ENCODE results near the gene GALNS.
"Not testable (repeated sequence)": the region's sequence is repeated elsewhere in the genome, so short reads cannot be mapped to it uniquely, and the experiment has no call there.

Gene GALNS

GRCh38 chr16:88799569-88800276 is 57.0 kb downstream of the GALNS start:
- no peak for ATAC-seq

- no peak for ATAC-seq
Observed at GRCh38 chr16:88798772-88799455, 57.8 kb downstream of the GALNS start.

- ATAC-seq, result no peak
Observed at GRCh38 chr16:88798073-88798472, 58.7 kb downstream of the GALNS start.

DNA sequence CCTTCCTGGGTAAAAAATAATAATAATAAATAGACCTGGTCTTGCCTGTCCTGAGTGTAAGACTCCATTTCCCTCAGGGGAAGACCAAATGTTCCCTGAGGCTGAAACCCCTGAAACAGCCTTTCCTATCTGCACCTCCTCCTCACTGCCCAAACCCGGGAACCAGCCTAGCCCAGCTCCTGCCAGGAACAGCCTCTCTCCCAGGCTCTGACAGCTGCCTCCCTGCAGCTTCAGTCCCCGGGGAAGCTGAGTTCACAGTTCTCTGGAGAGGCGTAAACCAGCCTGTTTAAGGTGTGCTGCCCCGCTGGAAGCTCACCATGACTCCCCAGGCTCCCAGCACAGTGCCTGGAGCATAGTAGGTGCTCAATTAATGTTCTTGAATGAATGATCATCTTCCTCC is 60.5 kb downstream of the GALNS start:
- no peak for ATAC-seq

- no peak for ATAC-seq
Observed at GRCh38 chr16:88793251-88793954, 63.3 kb downstream of the GALNS start.

DNA sequence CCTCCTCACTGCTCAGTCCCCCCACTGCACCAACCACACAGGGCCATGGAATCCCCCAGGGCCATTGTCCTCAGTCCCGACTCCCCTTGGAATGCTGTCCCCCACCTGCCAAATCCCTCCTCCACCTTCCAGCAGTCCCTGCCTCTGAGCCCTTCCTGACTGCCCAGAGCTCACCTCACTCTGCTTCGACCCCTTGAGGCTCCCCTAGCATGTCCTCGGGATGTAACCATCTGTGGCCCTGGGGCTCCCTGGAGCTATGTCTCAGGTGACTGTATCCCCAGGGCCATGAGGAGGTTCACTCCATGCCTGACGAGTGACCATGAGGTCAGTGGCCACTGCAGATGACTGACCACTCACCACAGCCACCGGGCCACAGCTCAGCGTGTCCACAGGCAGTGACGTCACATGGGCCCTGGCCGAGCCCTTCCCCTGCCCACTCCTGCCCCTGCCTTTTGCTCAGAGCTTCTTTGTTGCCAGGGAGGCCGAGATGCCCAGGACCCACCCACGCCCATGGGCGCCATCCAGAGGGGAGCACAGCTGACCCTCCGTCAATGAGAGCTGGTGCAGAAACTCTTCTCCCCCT is 64.0 kb downstream of the GALNS start:
- no peak for ATAC-seq

- no peak for ATAC-seq
Observed at GRCh38 chr16:88792078-88792550, 64.6 kb downstream of the GALNS start.

DNA sequence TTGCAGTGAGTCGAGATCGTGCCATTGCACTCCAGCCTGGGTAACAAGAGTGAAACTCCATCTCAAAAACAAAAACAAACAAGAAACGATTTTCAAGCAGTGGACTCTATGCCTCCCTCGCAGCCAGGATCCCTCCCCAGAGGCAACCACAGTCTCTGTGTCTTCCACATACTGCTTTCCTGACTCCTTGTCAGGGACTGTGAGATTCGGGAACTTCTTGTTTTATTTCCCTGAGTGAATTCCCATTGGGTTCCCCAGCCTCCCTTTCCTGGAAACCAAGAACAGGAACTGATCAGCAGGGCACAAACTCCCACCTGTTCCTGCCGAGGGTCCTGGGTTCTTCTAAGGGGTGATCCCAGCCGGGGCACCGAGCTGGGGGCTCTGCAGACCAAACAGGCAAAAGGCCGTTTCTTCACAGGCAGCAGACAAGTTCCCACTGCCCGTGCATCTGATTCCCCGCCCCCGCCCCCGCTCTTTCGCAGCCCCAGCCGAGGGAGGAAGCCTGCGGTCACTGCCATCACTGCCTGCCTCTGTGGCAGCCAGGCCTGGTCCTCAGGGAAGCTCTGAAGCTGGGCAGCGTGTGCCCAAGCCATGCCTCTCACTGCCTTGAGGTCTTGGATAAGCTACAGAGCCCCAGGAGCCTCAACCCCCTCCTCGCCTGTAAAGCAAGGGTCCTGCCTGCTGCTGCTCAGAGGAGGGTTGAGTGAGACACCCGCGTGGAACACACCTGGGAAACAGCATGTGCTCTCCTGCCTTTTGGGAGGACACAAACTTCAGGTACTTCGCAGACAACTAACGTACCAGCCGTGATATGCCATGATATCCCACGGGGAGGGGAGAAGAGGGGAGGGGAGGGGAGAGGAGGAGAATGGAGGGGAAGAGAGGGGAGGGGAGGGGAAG is 66.2 kb downstream of the GALNS start:
- ATAC-seq, result peak; percentile 69 to 73

- ATAC-seq, result no peak
Observed at GRCh38 chr16:88789594-88789993, 67.2 kb downstream of the GALNS start.

- ATAC-seq, result not testable (repeated sequence)
Observed at GRCh38 chr16:88788749-88789148, 68.0 kb downstream of the GALNS start.

DNA sequence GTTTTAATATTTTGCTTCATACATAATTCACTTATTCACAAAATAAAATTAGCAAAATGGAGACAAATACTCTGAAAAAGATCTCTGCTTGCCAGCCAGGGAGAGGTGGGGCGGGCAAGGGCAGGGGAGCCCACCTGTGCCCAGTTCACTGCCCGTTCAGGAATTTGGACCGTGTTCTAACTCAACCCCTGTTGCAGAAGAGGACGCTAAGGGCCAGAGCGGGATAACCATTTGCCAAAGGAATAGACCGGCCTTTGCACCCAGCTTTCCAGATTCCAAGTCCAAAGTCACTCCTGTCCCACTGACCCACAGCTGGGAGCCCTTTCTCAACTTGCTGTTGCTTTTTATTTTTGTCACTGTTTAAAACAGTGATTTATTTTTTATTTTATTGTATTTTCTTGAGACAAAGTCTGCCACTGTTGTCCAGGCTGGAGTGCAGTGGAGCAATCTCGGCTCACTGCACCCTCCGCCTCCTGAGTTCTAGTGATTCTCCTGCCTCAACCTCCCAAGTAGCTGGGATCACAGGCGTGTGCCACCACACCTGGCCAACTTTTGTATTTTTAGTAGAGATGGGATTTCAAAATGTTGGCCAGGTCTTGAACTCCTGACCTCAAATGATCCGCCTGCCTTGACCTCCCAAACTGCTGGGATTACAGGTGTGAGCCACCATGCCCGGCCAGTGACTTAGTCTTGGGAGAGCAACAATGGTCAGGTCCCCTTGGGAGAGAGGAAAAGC is 69.0 kb downstream of the GALNS start:
- no peak for ATAC-seq

DNA sequence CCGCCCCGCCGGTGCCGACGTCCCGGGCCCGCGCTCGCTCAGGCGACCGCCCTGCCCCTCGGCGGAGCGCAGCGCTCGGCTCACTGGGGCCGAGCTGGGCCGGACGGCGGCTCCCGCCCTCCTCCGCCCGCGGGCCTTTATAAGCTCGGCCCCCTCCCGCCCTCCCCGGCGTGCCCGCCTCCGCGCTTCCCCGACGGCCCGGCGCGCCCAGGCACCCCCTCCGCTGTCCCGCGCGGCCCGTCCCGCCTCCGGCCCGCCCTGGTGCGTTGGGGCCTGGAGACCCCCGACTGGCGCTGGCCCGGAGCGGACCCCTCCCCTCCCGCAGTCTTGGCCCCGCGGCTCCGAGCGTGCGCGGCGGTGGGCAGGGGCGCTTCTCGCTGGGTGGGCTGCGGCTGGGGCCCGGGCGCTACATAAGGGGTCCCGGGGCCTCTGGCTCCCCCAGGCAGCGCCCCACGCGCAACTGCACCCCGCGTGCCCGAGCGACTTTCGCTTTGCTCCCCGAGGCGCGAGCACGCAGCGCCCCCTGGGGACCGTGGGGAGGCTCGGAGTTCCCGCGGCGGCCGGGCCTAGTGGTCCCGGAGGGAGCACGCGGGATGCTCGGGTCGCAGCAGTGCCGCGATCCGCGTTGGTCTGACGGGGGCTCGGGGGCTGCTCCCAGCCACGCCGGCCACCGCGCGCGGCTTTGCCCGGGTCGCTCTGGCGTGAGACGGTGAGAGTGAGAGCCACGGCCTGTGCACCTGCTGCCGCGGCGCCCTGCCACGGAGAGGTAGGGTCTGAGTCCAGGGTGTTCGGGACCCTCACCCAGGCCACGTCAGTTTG is 71.4 kb downstream of the GALNS start, which contains the start of gene PIEZO1:
Gene PIEZO1 (minus strand): TSS at position 115 of the 819 bp plus-strand sequence. CDS start 256 bp downstream, outside the sequence.
- ATAC-seq, result peak; percentile 4 to 8

DNA sequence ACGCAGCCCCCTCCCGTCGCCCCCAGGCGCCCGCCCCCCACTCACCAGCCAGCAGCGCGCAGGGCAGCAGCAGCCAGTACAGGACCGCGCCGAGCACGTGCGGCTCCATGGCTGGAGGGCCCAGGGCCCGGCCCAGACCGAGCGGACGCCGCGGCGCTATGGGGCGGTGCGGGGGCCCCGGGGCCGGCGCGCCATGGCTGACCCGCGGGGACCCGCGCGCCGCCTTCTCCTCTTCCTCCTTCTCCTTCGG is 72.0 kb downstream of the GALNS start:
- no peak for ATAC-seq

- ATAC-seq, result no peak
Observed at GRCh38 chr16:88784074-88784855, 72.5 kb downstream of the GALNS start.

- ATAC-seq, result no peak
Observed at GRCh38 chr16:88783391-88784073, 73.2 kb downstream of the GALNS start.

DNA sequence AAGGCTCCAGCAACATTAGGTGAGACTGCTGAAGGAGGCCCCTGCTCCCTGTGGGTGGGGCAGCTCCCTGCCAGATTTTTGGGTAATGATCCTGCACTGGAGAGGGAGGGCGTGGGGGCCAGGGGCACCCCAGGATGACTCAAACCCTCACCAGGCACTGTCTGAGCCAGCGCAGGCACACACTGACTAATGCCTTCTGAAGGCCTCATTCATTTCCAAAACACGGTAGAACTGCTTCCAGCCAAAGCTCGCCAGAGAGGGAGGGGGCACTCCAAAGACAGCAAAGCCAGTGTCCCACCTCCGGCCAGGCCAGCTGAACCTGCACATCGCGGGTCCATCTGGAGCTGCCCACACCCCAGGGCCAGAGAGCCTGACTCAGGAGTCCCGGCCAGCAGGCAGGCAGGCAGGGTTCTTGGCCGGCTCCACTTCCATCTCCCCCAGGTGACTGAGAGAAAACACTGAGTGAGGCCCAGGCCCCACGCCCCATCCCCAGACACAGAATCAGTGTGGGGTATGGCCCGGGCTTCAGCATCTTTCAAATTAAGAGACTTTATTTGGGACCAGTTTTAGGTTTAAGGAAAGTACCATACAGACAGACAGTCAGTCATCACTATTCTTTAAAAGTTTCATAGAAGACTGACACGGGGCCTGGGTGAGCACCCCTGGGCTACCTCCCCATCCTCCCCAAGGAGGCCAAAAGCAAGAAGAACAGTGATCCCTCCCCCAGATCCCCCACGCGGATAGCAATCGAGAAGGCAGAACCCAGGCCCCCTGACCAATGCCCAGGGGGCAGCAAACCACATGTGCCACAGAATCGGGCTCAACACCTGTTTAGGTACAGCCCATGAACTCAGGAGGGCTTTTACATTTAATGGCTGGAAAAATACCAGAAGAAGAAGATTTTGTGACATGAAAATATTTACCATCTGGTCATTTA is 74.0 kb downstream of the GALNS start:
- ATAC-seq, result peak; percentile 76 to 77

GRCh38 chr16:88781140-88782077 is 75.3 kb downstream of the GALNS start:
- ATAC-seq, result peak; percentile 55 to 56
